ENCODE measurements around the gene AKAP13.

Gene AKAP13

DNA sequence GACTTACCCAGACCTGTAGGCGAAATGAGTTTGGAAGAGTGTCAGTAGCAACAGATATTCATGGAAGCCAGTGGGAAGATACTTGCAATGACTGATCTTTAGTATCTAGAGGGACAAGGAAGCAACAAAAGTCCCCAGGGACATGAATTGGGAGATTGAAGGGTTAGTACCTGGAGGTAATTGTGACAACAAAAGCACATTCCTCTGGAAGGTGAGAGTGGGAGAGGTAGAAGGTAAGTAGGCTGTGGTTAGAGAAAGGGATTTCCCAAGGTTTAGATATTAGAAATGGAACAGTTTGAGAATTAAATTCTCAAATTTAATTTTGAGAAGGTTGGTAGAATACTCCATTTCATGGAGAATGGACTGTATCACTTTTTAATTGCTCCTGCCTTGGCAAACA is 191.4 kb downstream of the AKAP13 start:
- Histone ChIP-seq H3K9ac (ENCODE audit: low read length) (no peak overlapping the region), H3K36me3 (replicated peaks; ENCODE audit: low read depth, low read length) (no peaks in the 10 kb centered on the region), H3K27me3 (ENCODE audit: low read depth, low read length) (no peaks in the 10 kb centered on the region), H3K4me1 (ENCODE audit: low read length) (peaks cover 4% of the 10 kb centered on the region; the same call in 1 of the 2 replicates), H3K27ac (ENCODE audit: low read length) (no peak overlapping the region), H3K4me3 (ENCODE audit: low read length) (no peak overlapping the region), H2AFZ (ENCODE audit: low read depth, low read length) (no peak overlapping the region), H3K9me3 (ENCODE audit: insufficient read depth, low read length) (no peaks in the 10 kb centered on the region), H4K20me1 (ENCODE audit: insufficient read depth, low read length) (peaks cover 11% of the 10 kb centered on the region; the same call in 1 of the 2 replicates), H3K79me2 (ENCODE audit: low read length) (peaks cover 4% of the 10 kb centered on the region; the same call in 1 of the 2 replicates), H3K4me2 (ENCODE audit: low read length) (no peak overlapping the region)
- TF ChIP-seq, protein P1, sequence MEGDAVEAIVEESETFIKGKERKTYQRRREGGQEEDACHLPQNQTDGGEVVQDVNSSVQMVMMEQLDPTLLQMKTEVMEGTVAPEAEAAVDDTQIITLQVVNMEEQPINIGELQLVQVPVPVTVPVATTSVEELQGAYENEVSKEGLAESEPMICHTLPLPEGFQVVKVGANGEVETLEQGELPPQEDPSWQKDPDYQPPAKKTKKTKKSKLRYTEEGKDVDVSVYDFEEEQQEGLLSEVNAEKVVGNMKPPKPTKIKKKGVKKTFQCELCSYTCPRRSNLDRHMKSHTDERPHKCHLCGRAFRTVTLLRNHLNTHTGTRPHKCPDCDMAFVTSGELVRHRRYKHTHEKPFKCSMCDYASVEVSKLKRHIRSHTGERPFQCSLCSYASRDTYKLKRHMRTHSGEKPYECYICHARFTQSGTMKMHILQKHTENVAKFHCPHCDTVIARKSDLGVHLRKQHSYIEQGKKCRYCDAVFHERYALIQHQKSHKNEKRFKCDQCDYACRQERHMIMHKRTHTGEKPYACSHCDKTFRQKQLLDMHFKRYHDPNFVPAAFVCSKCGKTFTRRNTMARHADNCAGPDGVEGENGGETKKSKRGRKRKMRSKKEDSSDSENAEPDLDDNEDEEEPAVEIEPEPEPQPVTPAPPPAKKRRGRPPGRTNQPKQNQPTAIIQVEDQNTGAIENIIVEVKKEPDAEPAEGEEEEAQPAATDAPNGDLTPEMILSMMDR (IDR thresholded peaks at IDR 0.05; ENCODE audit: low read depth, low read length) = no peak
- no peak for TF ChIP-seq EZH2phosphoT487 (IDR thresholded peaks at IDR 0.05; ENCODE audit: low read depth)

DNA sequence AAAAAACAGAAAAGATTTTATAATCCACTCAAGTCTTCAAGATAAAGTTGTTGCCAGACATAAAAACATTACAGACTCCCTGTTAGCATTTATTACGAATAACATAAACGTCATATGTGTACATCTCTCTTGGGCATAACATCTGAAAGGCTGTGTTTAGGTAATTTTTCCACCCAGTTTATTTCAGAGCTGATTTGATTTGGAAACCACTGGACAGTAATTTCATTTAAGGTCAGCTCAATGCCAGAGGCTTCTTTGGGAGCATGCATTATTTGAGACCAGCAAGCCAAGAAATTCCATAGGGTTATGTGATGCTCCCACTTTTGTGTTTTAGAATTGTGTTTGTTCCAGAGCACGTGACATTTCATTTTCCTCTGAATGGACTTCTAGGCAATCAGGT is 196.0 kb downstream of the AKAP13 start:
- Histone ChIP-seq H3K9me3 (ENCODE audit: insufficient read depth, low read length) (no peaks in the 10 kb centered on the region), H3K27ac (ENCODE audit: low read length) (no peak overlapping the region), H4K20me1 (ENCODE audit: insufficient read depth, low read length) (peaks cover 6% of the 10 kb centered on the region; the same call in 1 of the 2 replicates), H3K4me1 (ENCODE audit: low read length) (peaks cover 33% of the 10 kb centered on the region), H3K79me2 (ENCODE audit: low read length) (peaks cover 13% of the 10 kb centered on the region), H3K36me3 (replicated peaks; ENCODE audit: low read depth, low read length) (no peaks in the 10 kb centered on the region), H3K27me3 (ENCODE audit: low read depth, low read length) (no peaks in the 10 kb centered on the region), H3K9ac (ENCODE audit: low read length) (no peak overlapping the region), H2AFZ (ENCODE audit: low read depth, low read length) (no peak overlapping the region), H3K4me2 (ENCODE audit: low read length) (no peak overlapping the region), H3K4me3 (ENCODE audit: low read length) (no peak overlapping the region)
- TF ChIP-seq, protein P1 (IDR thresholded peaks at IDR 0.05; ENCODE audit: low read depth, low read length) = no peak
- TF ChIP-seq EZH2phosphoT487 (IDR thresholded peaks at IDR 0.05; ENCODE audit: low read depth) = no peak

DNA sequence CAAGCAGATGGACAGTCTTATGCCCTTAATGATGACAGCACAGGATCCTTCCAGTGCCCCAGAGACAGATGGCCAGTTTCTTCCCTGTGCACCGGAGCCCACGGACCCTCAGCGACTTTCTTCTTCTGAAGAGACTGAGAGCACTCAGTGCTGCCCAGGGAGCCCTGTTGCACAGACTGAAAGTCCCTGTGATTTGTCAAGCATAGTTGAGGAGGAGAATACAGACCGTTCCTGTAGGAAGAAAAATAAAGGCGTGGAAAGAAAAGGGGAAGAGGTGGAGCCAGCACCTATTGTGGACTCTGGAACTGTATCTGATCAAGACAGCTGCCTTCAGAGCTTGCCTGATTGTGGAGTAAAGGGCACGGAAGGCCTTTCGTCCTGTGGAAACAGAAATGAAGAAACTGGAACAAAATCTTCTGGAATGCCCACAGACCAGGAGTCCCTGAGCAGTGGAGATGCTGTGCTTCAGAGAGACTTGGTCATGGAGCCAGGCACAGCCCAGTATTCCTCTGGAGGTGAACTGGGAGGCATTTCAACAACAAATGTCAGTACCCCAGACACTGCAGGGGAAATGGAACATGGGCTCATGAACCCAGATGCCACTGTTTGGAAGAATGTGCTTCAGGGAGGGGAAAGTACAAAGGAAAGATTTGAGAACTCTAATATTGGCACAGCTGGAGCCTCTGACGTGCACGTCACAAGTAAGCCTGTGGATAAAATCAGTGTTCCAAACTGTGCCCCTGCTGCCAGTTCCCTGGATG is 198.7 kb downstream of the AKAP13 start:
- H3K36me3 ChIP-seq (replicated peaks; ENCODE audit: low read depth, low read length) = no peaks in the 10 kb centered on the region
- no peak overlapping the region for H2AFZ ChIP-seq (ENCODE audit: low read depth, low read length)
- H3K9me3 ChIP-seq (ENCODE audit: insufficient read depth, low read length) = no peaks in the 10 kb centered on the region
- H3K79me2 ChIP-seq (ENCODE audit: low read length) = peaks cover 37% of the 10 kb centered on the region
- H3K4me2 ChIP-seq (ENCODE audit: low read length) = peak overlapping the region; percentile 83
- H3K27me3 ChIP-seq (ENCODE audit: low read depth, low read length) = no peaks in the 10 kb centered on the region
- no peaks in the 10 kb centered on the region; the same call in 1 of the 2 replicates for H4K20me1 ChIP-seq (ENCODE audit: insufficient read depth, low read length)
- H3K9ac ChIP-seq (ENCODE audit: low read length) = peak overlapping the region; percentile 76
- H3K27ac ChIP-seq (ENCODE audit: low read length) = peak overlapping the region; percentile 92
- H3K4me1 ChIP-seq (ENCODE audit: low read length) = peaks cover 51% of the 10 kb centered on the region
- H3K4me3 ChIP-seq (ENCODE audit: low read length) = peak overlapping the region; percentile 81
- TF ChIP-seq EZH2phosphoT487 (IDR thresholded peaks at IDR 0.05; ENCODE audit: low read depth) = no peak
- TF ChIP-seq, protein P1 (IDR thresholded peaks at IDR 0.05; ENCODE audit: low read depth, low read length) = no peak

DNA sequence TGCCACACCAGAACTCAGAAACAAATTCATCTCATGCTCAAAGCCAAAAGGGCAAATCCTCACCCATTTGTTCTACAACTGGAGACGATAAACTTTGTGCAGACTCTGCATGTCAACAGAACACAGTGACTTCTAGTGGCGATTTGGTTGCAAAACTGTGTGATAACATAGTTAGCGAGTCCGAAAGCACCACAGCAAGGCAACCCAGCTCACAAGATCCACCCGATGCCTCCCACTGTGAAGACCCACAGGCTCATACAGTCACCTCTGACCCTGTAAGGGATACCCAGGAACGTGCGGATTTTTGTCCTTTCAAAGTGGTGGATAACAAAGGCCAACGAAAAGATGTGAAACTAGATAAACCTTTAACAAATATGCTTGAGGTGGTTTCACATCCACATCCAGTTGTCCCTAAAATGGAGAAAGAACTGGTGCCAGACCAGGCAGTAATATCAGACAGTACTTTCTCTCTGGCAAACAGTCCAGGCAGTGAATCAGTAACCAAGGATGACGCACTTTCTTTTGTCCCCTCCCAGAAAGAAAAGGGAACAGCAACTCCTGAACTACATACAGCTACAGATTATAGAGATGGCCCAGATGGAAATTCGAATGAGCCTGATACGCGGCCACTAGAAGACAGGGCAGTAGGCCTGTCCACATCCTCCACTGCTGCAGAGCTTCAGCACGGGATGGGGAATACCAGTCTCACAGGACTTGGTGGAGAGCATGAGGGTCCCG is 199.7 kb downstream of the AKAP13 start:
- TF ChIP-seq, protein P1 (IDR thresholded peaks at IDR 0.05; ENCODE audit: low read depth, low read length) = peak; percentile 83
- no peak for TF ChIP-seq EZH2phosphoT487 (IDR thresholded peaks at IDR 0.05; ENCODE audit: low read depth)
- Histone ChIP-seq H3K36me3 (replicated peaks; ENCODE audit: low read depth, low read length) (no peaks in the 10 kb centered on the region), H3K4me3 (ENCODE audit: low read length) (peak overlapping the region; percentile 81), H3K27ac (ENCODE audit: low read length) (peak overlapping the region; percentile 92), H2AFZ (ENCODE audit: low read depth, low read length) (no peak overlapping the region), H3K4me2 (ENCODE audit: low read length) (peak overlapping the region; percentile 83), H4K20me1 (ENCODE audit: insufficient read depth, low read length) (peaks cover 3% of the 10 kb centered on the region; the same call in 1 of the 2 replicates), H3K4me1 (ENCODE audit: low read length) (peaks cover 61% of the 10 kb centered on the region), H3K79me2 (ENCODE audit: low read length) (peaks cover 47% of the 10 kb centered on the region), H3K9me3 (ENCODE audit: insufficient read depth, low read length) (no peaks in the 10 kb centered on the region), H3K27me3 (ENCODE audit: low read depth, low read length) (no peaks in the 10 kb centered on the region), H3K9ac (ENCODE audit: low read length) (peak overlapping the region; percentile 76)

Measured in OCI-LY3 (cell line).